Fibroblast of lung (primary cell): Measurements from ENCODE around the gene BAD.

ENCODE experiments used
- EZH2 ChIP-seq: IDR thresholded peaks from 2 replicates; pipeline ENCODE4 v1.5.1; 2012; ENCODE audit warnings: low read length, control low read depth, mild to moderate bottlenecking; ENCODE audit errors: missing control alignments
- TF ChIP-seq, protein P1 (sequence below), 2 donors: IDR thresholded peaks in 1 of 2; conservative IDR thresholded peaks in 1 of 2; 1 replicate in 1 of 2; 2 replicates in 1 of 2; pipeline ENCODE4 v1.5.1; 2011 to 2012; ENCODE audit warnings: low read length in 2 of 2, control low read depth in 1 of 2, inconsistent platforms in 1 of 2, low read depth in 1 of 2, mild to moderate bottlenecking in 1 of 2

DNA sequence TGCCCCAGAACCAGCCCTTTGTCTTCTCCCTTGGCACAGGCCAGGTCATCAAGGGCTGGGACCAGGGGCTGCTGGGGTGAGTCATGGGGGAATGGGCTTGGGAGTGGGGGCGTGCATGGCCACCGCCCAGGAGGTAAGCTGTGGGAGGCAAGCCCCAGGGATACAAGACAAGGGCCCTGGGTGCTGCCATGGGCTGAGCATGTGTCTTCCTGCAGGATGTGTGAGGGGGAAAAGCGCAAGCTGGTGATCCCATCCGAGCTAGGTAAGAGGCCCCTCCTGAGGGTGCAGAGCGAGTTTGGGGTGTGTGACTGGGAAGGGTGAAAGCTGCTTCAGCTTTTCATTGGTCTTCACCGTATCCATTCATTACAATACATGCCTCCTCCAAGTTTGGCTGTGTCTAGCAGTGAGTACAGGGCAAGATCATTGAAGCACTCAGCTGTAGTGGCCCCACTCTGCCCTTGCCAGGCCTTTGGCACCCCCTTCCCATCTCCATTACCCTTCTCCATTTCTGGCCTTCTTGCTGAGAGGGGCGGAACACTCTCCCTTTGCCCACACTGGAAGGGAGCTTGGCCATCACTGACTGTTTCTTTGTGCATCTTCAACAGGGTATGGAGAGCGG, 41.1 kb downstream of the BAD start:
- TF ChIP-seq, protein P1, sequence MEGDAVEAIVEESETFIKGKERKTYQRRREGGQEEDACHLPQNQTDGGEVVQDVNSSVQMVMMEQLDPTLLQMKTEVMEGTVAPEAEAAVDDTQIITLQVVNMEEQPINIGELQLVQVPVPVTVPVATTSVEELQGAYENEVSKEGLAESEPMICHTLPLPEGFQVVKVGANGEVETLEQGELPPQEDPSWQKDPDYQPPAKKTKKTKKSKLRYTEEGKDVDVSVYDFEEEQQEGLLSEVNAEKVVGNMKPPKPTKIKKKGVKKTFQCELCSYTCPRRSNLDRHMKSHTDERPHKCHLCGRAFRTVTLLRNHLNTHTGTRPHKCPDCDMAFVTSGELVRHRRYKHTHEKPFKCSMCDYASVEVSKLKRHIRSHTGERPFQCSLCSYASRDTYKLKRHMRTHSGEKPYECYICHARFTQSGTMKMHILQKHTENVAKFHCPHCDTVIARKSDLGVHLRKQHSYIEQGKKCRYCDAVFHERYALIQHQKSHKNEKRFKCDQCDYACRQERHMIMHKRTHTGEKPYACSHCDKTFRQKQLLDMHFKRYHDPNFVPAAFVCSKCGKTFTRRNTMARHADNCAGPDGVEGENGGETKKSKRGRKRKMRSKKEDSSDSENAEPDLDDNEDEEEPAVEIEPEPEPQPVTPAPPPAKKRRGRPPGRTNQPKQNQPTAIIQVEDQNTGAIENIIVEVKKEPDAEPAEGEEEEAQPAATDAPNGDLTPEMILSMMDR (conservative IDR thresholded peaks at IDR 0.05 in 1 of 2, IDR thresholded peaks at IDR 0.05 in 1 of 2; ENCODE audit: low read depth in 1 of 2, low read length in 2 of 2) = no peak
- TF ChIP-seq EZH2 = no peak
